ENCODE data around the gene INTS11.

- TF ChIP-seq CTCF (IDR thresholded peaks at IDR 0.05; ENCODE audit: borderline replicate concordance, extremely low read depth, low read length, poor library complexity, severe bottlenecking) (no peak), EZH2 (IDR thresholded peaks at IDR 0.05; ENCODE audit: borderline replicate concordance, low read depth, low read length, severe bottlenecking) (no peak)
These were observed 21.5 kb upstream of the INTS11 start for GRCh38 chr1:1345860-1346500.
